Fibroblast of mammary gland (primary cell): ENCODE data around the gene CFAP141.
A peak's percentile ranks its signal among the peaks of the same experiment; 100 is the strongest.

Source experiments
- DNase-seq: peaks from one replicate; pipeline ENCODE4 v3.0.0-alpha.2; 2010; ENCODE audit warnings: low read depth
- H3K4me3 ChIP-seq: 2 replicates; pipeline ENCODE4 v1.5.1; 2011; ENCODE audit warnings: low read depth, mild to moderate bottlenecking, low read length, moderate library complexity; ENCODE audit not compliant: control insufficient read depth
- TF ChIP-seq, protein P1 (sequence below): conservative IDR thresholded peaks from 2 replicates; pipeline ENCODE4 v1.5.1; 2011; ENCODE audit warnings: low read depth, low read length, inconsistent platforms; ENCODE audit not compliant: control insufficient read depth, insufficient read depth

Gene CFAP141

DNA sequence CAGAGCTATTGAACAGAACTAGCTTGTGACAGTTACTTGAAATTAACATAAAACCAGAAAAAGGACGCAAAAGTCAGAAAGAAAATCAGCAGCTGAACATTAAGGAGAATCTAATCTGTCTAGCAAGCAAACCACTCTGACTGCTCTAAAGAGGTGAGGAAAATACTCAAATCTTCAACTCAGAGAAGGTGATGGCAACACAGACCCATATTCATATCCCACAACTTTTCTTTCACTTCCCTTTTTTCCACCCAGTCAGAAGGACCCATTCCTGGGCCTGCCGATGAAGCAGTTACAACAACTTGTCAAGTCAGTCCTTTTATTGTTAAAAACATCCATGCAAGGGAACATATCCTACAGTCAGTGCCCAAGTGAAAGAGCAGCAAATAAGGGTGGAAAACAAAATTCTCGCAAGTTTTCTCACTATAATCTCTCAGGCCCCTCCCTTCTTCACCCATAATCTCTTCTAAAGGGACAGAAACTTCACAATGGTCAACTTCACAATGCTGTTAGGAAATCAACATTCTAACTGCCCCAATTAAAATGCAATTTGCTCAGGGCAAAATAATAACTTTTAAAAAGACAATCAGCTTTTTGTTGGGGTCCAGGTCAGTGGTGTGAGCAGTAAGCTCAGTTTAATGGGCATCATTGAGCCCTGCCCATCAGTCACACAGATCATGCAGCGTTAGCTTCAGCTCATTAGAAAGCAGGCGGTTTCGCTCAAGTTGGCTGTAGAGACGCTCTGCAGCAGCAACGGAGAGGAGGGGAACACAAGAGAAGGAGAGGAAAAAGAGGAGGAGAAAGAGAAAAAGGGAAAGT lies 47.6 kb downstream of the CFAP141 start:
- H3K4me3 ChIP-seq = no peak overlapping the region
- no peak for DNase-seq
- TF ChIP-seq, protein P1, sequence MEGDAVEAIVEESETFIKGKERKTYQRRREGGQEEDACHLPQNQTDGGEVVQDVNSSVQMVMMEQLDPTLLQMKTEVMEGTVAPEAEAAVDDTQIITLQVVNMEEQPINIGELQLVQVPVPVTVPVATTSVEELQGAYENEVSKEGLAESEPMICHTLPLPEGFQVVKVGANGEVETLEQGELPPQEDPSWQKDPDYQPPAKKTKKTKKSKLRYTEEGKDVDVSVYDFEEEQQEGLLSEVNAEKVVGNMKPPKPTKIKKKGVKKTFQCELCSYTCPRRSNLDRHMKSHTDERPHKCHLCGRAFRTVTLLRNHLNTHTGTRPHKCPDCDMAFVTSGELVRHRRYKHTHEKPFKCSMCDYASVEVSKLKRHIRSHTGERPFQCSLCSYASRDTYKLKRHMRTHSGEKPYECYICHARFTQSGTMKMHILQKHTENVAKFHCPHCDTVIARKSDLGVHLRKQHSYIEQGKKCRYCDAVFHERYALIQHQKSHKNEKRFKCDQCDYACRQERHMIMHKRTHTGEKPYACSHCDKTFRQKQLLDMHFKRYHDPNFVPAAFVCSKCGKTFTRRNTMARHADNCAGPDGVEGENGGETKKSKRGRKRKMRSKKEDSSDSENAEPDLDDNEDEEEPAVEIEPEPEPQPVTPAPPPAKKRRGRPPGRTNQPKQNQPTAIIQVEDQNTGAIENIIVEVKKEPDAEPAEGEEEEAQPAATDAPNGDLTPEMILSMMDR = no peak

DNA sequence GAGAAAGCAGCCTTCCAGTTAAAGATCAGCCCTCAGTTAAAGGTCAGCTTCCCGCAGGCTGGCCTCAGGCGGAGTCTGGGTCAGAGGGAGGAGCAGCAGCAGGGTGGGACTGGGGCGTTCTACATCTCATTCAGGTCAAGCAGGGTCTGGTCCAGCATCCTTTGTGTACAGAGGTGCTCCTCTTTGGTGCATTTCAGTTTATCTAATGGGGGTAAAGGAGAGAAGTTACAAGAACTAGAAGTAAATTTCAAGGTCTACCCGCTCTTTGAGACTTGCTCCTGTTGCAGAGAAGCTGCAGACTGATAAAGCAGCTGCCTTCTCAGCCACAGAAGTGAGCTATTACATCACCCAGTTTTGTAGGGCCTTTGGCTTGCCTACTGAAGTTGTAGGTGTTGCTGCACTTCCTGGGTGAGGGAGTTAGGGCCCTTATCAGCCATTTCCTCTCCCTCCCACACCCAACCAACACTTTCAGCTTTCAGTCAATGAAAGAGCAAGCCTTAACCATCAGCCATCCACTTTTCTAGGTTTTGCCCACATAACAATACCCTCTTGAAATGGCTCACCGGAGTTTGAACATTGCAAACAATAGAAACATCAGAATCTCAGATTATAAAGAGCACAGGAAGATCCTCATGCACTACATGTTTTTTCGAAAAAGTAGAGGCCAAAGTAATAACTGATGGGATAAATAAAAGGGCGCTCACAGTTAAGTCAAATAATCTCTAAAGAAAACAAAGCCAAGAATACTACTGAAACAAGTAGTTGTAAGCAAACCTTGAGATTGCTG lies 48.4 kb downstream of the CFAP141 start:
- peak; percentile 15 for DNase-seq
- no peak overlapping the region for H3K4me3 ChIP-seq
- TF ChIP-seq, protein P1 = no peak

DNA sequence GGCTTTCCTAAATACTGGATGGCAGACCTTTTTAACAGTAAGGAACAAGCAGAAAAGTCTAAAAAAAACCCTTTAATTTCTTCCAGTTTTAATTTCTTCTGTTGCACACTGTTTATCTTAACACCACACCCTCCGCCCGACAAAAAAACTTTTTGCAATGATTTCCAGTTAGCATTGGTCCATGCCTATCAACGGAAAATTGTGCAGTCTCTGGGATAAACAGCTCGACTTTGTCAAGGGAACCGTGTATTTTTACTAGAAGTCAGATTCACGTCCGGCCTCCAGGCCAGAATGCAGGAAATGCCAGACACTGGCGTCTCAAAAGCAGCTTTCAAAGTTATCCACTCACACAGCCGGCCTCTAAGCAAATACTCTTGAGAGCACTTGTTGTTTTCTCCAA lies 50.9 kb downstream of the CFAP141 start:
- H3K4me3 ChIP-seq = no peak overlapping the region
- TF ChIP-seq, protein P1 = no peak
- DNase-seq = peak; percentile 12

DNA sequence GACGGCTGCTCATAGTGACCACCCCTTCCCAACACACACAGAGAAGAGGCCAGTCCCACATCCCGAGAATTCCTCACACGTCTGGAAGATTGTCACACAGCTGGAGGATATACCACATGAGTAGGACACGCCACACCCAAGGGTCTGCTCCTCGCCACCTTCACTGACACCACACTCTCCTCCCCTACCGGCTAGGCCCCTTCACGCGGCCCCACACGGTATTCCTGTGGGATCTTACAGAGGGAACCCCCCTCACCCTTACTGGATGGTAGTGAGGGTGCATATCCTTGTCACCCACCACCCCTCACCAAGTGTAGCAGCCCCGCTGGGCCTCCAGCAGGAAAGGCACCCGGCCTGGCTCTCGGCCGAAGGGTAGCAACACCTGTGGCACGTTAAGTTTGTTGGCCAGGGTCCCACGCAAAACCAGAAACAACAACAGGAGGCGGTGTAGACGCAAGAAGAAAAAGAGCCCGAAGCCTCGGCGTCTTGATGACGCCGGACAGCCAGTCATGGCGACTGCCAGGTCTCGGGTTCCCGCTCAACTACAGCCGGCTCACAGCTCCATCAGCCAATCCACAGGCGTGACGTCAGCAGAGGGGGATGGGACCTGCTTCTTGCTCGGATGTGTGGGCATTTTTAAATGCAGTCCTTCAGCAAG lies 51.5 kb downstream of the CFAP141 start, which contains the start of gene NUP210L:
TSS of gene NUP210L (minus strand) at position 540 of the 658 bp plus-strand sequence.
- peak; percentile 44 for DNase-seq
- H3K4me3 ChIP-seq = no peak within 1 kb of the TSS
- TF ChIP-seq, protein P1 = no peak

DNA sequence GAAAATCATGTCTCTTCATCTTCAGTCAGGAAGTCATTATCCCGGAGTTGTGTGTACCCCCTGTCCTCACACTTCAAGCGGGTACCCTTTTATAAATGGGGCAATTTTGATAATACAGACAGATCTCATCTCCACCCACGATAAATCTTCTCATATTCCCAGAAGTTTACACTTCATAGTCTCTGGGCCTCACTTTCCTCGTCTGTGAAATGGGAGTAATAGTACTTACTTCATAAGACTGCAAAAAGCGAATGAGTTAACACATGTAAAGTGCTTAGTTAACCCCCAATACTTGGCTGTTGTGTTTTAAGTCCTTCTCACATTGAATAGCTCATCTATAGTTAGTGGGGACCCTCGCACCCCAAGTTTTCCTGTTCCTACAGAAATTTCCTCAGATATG lies 52.1 kb downstream of the CFAP141 start:
- TF ChIP-seq, protein P1 = no peak
- no peak for DNase-seq
- no peak overlapping the region for H3K4me3 ChIP-seq

DNA sequence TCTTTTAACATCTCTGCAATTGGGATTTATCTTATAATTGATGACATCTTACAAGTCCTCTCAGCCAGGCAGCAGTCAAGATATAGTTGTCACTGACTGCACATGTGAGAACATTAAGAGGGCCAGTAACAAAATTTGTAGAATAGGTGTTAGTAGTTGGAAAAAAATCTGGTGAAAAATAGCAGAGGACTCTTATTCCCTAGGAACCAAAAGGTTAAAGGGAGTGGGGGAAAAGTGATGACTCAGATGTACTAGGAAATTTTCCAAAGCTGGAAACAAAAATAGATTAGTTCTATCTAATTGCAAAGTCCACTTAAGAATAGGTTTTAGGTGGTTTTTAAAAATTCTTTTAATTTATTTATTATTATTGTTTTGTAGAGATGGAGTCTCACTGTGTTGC lies 54.8 kb downstream of the CFAP141 start:
- peak; percentile 76 for DNase-seq
- TF ChIP-seq, protein P1 = no peak
- no peak overlapping the region for H3K4me3 ChIP-seq
